NCI-H2227 (cell line): ENCODE results near the gene PLEKHH1.
"Not testable (repeated sequence)": the region's sequence is repeated elsewhere in the genome, so short reads cannot be mapped to it uniquely, and the experiment has no call there.

Experiments
- DNase-seq: peaks from one replicate; lab custom pipeline; 2025; ENCODE audit not compliant: unreplicated experiment; lab: John Stamatoyannopoulos, UW

Gene PLEKHH1

DNA sequence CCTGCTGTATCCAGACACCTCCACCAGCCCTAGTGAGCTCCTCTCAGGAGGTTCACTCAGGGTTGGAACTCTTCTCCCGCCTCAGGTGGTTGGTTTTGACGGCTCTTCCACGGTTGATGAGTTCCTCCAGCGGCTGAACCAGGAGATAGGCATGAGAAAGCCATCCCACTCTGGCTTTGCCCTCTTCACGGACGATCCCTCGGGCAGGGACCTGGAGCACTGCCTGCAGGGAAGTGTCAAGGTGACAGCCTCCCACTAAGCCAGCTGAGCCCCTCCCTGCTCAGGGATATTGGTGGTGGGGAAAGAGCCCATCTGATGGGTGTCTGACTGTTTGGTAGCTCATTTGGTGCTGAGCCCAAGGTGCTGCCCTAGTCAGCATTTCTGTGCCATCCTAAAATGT, 46.5 kb downstream of the PLEKHH1 start:
- no peak for DNase-seq

DNA sequence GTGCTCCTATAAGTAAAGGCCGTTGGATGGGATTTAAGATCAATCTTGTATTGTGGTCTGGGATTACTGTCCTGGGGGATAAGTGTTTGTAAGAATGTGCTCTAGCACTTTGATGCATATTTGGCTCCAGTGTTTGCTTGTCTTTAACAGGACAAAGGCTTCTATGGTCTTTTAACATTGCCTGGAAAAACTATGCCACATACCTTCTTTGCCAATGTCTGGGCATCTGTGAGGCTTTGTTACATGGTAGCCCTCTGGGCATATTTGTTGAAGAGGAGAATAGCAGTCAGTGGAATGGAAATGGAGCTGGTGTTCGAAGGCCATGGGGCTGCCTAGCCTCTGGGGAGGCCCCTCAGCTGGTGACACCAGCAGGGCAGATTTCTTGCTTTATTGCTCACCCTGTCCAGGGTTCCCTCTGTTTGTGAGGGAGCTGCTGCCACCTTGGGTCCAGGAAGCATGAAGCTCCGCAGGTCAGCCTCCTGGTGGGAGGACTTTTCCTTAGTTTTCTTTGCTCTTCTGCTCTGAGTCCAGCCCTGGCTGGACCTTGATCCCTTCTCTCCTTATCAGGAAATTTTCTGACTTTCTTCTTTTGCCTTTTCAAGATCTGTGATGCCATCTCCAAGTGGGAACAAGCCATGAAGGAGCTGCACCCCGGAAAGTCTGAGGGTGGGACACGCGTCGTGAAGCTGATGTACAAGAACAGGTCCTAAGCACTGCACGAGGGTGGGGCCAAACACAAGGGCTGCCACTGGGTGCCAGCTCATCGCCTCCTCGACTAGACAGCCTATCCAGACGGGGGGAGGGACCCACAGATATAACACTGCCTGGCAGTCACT, 47.5 kb downstream of the PLEKHH1 start:
- no peak for DNase-seq

GRCh38 chr14:67581643-67582042, 48.6 kb downstream of the PLEKHH1 start:
- DNase-seq = no peak

GRCh38 chr14:67582061-67582460, 49.0 kb downstream of the PLEKHH1 start:
- no peak for DNase-seq

GRCh38 chr14:67583711-67584644, 50.9 kb downstream of the PLEKHH1 start:
- peak; percentile 53 for DNase-seq

DNA sequence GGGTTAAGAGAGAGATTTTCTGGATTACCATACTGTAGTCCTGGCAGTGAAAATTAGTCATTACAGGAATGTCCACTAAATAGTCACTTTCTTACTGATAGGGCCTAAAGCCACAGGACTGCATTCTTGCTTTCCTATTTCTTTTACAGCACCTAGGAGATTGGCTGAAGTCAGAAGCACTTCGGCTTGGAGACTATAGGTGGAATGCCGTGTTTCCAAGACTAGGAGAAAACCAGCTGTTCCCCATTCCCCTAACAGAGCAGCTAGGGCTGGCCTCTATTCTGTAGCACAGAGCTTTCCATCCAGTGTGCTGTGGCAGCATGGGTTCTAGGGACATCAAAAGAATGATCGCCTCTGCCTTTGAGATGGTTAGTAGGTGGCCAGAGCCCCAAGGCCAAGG, 51.9 kb downstream of the PLEKHH1 start:
- DNase-seq = no peak

GRCh38 chr14:67586369-67586768, 53.3 kb downstream of the PLEKHH1 start:
- no peak for DNase-seq

DNA sequence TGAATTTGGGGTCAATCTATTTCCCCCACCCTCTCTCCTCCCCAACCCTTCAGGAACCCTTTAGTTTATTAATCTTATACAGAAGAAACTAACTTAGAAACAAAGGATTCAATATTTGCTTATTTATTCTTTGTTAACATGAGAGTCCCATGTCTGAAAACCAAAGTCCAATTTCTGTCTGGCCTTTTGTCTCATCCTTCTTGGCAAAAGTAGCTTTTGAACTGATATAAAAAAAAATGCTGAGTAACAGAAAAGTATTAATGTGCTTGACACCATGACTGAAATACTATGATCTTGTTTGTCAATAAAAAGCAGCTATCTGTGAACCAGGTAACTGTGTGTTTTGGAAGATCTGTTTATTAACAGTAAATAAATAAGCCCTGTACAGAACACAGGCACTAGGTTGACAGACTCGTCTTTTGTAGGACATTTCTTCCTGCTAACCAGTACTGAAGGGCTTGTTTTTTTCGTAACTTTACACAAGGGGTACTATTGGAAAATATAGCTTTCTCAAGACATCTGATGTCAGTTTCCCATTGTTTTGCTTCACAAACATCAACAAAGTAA, 56.2 kb downstream of the PLEKHH1 start:
- DNase-seq = no peak

DNA sequence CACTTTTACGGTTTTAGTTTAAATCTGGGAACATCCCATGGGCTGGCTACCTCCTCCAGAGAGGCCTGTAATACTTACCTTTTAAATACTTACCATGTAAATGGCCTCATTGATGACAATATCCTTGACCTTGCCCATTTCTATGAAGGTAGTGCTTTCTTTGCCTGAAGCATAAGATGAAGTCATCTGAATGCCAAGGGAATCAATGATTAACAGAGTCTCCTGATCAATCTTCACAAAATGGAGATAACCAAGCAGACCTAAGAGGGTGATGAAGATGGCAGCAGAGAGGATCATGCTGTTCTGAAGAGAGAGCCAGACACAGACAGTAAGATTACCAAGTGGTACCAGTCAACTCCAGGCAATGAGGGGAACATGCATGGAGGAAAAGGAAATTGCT, 60.6 kb downstream of the PLEKHH1 start:
- DNase-seq = not testable (repeated sequence)

DNA sequence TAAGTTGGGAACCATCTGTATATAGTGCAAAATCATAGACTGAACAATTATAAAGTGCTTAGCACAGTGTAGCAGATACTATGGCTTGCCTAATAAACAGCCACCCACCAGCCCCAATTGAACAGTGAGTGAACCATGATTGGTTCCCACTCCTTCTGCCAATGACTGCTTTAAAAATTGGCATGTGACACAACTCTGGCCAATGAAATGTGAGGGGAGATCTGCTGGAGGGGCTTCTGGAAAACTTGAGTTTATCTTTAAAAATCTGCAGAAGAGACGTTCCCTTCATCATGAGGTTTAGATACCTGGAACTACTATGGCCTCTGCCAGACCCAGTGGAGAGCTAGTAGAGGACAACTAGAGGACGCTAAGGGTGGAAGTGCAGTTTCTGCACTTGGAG, 62.3 kb downstream of the PLEKHH1 start:
- no peak for DNase-seq

- peak; percentile 95 for DNase-seq
These were observed 66.8 kb downstream of the PLEKHH1 start, which contains the start of gene PIGH for GRCh38 chr14:67599698-67600561. Gene PIGH, minus strand, starts transcription at chr14:67600268. Its CDS starts 65 bp downstream, at chr14:67600203.

GRCh38 chr14:67600562-67600974, 67.5 kb downstream of the PLEKHH1 start:
- DNase-seq = not testable (repeated sequence)

- no peak for DNase-seq
These were observed 69.0 kb downstream of the PLEKHH1 start for GRCh38 chr14:67602076-67602475.

DNA sequence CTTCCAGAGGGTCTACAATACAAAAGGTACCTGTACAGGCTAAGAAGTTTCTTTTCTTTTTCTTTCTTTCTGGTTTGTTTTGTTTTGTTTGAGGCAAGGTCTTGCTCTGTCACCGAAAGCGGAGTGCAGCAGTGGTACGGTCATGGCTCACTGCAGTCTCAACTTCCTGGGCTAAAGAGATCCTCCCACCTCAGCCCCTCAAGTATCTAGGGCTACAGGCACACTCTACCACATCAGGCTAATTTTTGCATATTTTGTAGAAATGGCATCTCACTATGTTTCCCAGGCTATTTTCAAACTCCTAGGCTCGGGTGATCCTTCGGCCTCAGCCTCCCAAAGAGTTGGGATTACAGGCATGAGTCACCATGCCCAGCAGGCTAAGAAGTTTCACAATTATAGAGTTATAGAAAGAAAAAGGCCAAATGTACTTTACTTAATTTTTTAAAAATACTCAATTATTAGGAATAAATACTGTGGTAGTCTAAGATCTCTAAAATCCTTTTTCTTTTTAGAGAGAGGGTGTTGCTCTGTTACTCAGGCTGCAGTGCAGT, 70.0 kb downstream of the PLEKHH1 start:
- no peak for DNase-seq

DNA sequence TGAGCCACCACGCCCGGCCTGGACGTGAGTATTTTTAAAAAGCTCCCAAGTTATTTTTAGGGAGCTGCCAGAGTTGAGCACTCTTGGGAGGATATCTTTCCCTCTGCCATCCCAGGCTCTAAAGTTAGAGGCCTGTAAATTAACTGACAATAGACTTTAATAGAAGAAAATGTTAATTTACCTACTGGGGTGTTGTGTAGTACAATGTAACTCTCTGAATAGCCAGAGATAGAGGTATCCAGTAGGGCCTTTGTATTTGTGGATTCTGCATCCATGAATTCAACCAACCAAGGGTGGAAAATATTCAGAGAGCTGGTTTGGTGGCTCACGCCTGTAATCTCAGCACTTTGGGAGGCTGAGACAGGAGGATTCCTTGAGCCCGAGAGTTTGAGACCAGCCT, 74.6 kb downstream of the PLEKHH1 start:
- no peak for DNase-seq

DNA sequence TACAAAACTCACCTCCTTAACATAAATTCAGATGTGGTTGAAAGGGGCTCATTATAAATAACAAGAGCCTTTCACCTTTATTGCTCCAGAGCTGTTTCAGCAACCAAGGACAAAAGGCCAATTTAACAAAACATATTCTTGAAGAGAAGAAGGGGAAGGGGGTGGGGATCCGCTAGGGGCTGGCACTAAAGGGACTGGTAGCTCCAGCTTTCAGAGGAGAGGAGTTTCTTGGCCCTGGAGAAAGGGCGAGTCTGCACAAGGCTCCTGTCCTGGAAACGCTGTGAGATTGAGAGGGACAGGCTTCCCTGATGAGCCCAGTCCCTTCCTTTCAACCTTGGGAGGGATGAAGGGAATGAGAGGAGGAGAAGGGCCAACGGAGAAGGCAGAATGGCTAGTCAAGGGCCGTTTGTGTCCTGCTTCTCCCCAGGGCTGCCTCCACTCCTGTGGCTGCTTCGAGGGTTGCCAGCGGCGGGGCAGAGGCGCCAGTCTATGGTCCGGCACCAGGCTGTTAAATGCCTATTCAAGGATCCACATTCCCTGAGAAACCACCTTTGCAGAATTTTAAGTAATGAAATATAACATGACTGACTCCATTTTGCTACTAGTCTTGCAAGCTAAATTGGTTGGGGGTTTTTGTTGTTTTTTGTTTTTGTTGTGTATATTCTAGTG, 76.7 kb downstream of the PLEKHH1 start:
- no peak for DNase-seq

DNA sequence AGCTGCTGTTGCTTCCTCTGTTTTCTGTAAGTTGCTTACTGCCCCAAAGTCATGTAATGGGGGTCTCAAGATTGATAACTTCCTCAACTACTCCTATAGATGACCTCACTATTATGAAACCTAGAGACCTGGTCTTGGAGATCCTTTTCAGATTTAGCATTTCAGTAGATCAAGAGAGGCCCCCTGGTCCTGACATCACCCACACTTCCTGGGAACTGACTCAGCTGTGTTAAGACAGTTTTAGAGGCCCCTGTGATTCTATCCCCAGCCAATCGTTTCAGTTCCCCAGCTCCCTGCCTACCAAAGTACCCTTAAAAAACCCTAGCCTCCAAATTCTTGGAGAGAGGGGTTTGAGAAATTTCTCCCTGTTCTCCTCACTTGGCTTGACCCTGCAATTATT, 77.4 kb downstream of the PLEKHH1 start:
- DNase-seq = no peak

GRCh38 chr14:67618617-67619063, 85.5 kb downstream of the PLEKHH1 start:
- peak; percentile 76 for DNase-seq

- peak; percentile 97 for DNase-seq
These were observed 86.5 kb downstream of the PLEKHH1 start, which contains the start of gene ARG2 for GRCh38 chr14:67619446-67620216. Gene ARG2, plus strand, starts transcription at chr14:67619920. Its CDS starts 58 bp downstream, at chr14:67619978.
